AG09319 (cell line): ENCODE data around the gene ZBTB12.

ENCODE experiments used
- DNase-seq: peaks from one replicate; pipeline ENCODE4 v3.0.0-alpha.2; 2010; ENCODE audit warnings: low read depth; ENCODE audit errors: extremely low read depth
- TF ChIP-seq, protein P1 (sequence below): IDR thresholded peaks from 2 replicates; pipeline ENCODE4 v1.5.1; 2011; ENCODE audit warnings: low read depth, mild to moderate bottlenecking, inconsistent platforms, low read length, moderate library complexity

Gene ZBTB12

DNA sequence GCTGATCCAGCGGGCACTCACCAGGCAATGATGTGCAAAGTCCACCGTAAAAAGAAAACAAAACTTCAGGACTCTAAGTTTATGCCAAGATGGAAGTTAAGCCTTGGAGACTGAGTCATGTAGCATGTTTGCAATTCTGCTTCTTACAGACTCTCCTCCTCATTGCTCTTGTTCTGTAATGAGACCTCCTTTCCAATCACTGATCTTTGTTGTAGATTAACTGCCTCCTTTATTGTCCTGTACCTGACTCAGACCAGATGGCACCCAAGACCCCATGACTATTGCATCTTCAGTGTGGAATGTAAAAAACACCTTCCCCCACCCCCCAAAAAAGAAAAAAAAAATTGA is 50.4 kb downstream of the ZBTB12 start:
- no peak for DNase-seq

DNA sequence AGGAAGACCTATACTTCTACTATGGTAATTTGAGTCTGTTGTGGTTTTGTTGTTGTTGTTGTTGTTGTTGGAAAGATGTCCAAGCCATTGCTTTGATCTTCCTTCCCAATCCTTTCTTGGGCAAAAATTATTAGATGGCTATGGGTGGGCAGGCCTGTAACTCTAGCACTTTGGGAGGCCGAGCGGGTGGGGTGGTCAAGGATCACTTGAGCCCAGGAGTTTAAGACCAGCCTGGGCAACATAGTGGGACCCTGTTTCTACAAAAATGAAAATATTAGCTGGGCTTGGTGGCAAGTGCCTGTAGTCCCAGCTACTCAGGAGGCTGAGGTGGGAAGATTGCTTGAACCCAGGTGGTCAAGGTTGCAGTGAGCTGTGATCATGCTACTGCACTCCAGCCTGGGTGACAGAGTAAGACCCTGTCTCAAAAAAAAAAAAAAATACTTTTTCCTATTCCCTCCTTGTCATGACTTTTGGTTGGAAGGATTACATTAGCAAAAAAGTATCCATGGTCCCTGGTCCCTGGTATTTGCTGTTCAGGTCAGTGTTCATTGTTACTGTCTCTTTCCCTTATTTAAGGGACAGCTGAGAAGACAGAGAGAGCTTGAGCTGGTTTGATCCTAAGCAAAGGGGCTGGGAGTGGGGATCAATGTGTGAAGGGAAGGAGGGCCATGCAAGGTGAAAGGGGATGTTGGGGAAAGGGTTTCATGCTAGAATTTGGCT is 51.0 kb downstream of the ZBTB12 start:
- TF ChIP-seq, protein P1, sequence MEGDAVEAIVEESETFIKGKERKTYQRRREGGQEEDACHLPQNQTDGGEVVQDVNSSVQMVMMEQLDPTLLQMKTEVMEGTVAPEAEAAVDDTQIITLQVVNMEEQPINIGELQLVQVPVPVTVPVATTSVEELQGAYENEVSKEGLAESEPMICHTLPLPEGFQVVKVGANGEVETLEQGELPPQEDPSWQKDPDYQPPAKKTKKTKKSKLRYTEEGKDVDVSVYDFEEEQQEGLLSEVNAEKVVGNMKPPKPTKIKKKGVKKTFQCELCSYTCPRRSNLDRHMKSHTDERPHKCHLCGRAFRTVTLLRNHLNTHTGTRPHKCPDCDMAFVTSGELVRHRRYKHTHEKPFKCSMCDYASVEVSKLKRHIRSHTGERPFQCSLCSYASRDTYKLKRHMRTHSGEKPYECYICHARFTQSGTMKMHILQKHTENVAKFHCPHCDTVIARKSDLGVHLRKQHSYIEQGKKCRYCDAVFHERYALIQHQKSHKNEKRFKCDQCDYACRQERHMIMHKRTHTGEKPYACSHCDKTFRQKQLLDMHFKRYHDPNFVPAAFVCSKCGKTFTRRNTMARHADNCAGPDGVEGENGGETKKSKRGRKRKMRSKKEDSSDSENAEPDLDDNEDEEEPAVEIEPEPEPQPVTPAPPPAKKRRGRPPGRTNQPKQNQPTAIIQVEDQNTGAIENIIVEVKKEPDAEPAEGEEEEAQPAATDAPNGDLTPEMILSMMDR, result no peak
- no peak for DNase-seq

More for the DNA sequence above, 50.4 kb downstream of the ZBTB12 start:
- TF ChIP-seq, protein P1, result no peak
